ENCODE results near the gene WHRN.

DNA sequence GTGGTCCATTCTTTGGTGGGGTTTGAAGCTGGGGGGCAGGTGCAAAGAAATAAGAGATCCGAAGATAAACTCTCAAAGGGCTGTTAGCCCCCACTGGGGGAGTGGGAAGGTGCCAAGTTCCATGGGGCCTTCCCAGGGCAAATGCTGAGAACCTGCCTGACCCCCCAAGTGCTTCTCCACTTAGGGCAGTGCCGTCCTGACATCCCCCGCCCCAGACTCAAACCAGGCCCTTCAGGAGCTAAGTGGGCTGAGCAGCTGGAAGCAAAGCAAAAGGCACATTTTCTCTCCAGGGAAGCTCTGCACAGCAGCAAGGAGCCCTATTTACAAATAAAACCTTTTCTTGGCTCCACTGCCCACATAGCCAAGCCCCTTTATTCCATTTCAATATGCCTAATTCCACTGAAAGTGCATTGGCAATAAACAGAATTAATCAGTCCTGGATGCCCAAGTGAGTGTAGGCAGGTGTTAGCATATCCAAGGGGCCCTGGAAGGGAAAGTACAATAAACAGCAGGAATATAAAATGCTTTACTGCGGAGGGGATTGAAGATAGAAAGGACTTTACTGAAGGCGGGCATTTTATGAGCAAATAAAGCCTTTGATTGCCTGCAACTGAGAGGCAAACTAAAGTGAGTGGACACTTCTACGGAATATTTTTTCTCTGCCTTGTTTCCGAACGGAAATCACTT lies 44.6 kb downstream of the WHRN start:
- no peak for TF ChIP-seq YY1 (IDR thresholded peaks at IDR 0.05; ENCODE audit: insufficient read depth, insufficient read length)
- TF ChIP-seq SUZ12 (IDR thresholded peaks at IDR 0.05; ENCODE audit: extremely low read depth, insufficient read depth, insufficient read length), result no peak
- no peak for TF ChIP-seq ZNF274 (IDR thresholded peaks at IDR 0.05; ENCODE audit: low read depth, low read length)

Data from NT2/D1 (cell line).